PC-9 (cell line): ENCODE results near the gene LRRC28. TPM values are rescaled to one million over a fixed set of nuclear protein-coding genes. Genes with fewer than 3 reads are reported as not detected.

Experiments
- BruUV-seq: library from RNA; stranded (reverse); fragments of 400-500 nt; replicated peaks from 2 replicates; lab custom pipeline; 2021; lab: Mats Ljungman, UMichigan
- CTCF ChIA-PET: fragments of 300-600 bp; sonication (Branson Sonifier 250); formaldehyde crosslinking; loops from one replicate; lab custom pipeline; 2022; ENCODE audit warnings: antibody characterized with exemption; lab: Charles Lee
- POLR2A ChIA-PET: fragments of 300-600 bp; sonication (Branson Sonifier 250); formaldehyde crosslinking; loops from one replicate; lab custom pipeline; 2022; ENCODE audit warnings: antibody characterized with exemption; ENCODE audit not compliant: unreplicated experiment; lab: Charles Lee
- DNase-seq, 2 experiments: peaks; one replicate each; pipeline versions ENCODE4 v3.0.0 to v3.0.0-alpha.2; 2015 to 2022; ENCODE audit warnings: mixed read lengths in 1 of 2
- H2AFZ ChIP-seq: fragments of 200-600 bp; sonication (generic); 2 replicates; pipeline ENCODE4 v1.8.1; 2017; ENCODE audit warnings: antibody characterized with exemption
- H3F3A ChIP-seq: fragments of 200-600 bp; sonication (generic); 2 replicates; pipeline ENCODE4 v1.8.1; 2017; ENCODE audit warnings: antibody characterized with exemption, mild to moderate bottlenecking, low read depth; ENCODE audit not compliant: insufficient read depth
- H3K27ac ChIP-seq: fragments of 200-600 bp; sonication (generic); 2 replicates; pipeline ENCODE4 v1.6.1; 2016; ENCODE audit warnings: mixed run types
- H3K27me3 ChIP-seq: fragments of 200-600 bp; sonication (generic); 2 replicates; pipeline ENCODE4 v1.6.1; 2016; ENCODE audit warnings: low read depth, mixed run types; ENCODE audit not compliant: insufficient read depth
- H3K36me3 ChIP-seq: fragments of 200-600 bp; sonication (generic); 2 replicates; pipeline ENCODE4 v1.6.1; 2016; ENCODE audit warnings: low read depth, mixed run types
- H3K4me1 ChIP-seq: fragments of 200-600 bp; sonication (generic); replicated peaks from 2 replicates; pipeline ENCODE4 v1.6.1; 2016; ENCODE audit warnings: mixed run types; ENCODE audit not compliant: insufficient read depth
- H3K4me2 ChIP-seq: fragments of 200-600 bp; sonication (generic); 2 replicates; pipeline ENCODE4 v1.6.1; 2017; ENCODE audit warnings: mixed run types
- H3K4me3 ChIP-seq: fragments of 200-600 bp; sonication (generic); 2 replicates; pipeline ENCODE4 v1.6.1; 2016; ENCODE audit warnings: mixed run types
- H3K79me2 ChIP-seq: fragments of 200-600 bp; sonication (generic); 2 replicates; pipeline ENCODE4 v1.6.1; 2017; ENCODE audit warnings: low read depth, mixed run types
- H3K9me2 ChIP-seq: fragments of 200-600 bp; sonication (generic); 2 replicates; pipeline ENCODE4 v1.8.1; 2017; ENCODE audit warnings: mild to moderate bottlenecking; ENCODE audit not compliant: insufficient read depth
- H3K9me3 ChIP-seq: fragments of 200-600 bp; sonication (generic); 2 replicates; pipeline ENCODE4 v1.8.1; 2016; ENCODE audit warnings: low read depth; ENCODE audit not compliant: insufficient read depth
- H4K20me1 ChIP-seq: fragments of 200-600 bp; sonication (generic); 2 replicates; pipeline ENCODE4 v1.8.1; 2017; ENCODE audit not compliant: insufficient read depth
- CTCF ChIP-seq: fragments of 200-600 bp; sonication (generic); conservative IDR thresholded peaks from 2 replicates; pipeline ENCODE4 v1.6.1; 2017; ENCODE audit warnings: mixed run types, antibody characterized with exemption, mild to moderate bottlenecking, moderate library complexity
- EZH2 ChIP-seq: fragments of 200-600 bp; sonication (generic); IDR thresholded peaks from 2 replicates; pipeline ENCODE4 v1.8.0; 2017; ENCODE audit warnings: antibody characterized with exemption, low read depth
- intact Hi-C: fragments of 100-400 bp; cut with micrococcal nuclease; formaldehyde crosslinking; loops from one replicate; pipeline ENCODE4 v1.10.0; 2022; ENCODE audit not compliant: unreplicated experiment
- total RNA-seq: library from RNA; stranded (reverse); gene quantifications from 2 replicates; pipeline ENCODE4 v1.2.3, GENCODE V29; 2021

Gene LRRC28
- total RNA-seq, 1 experiment from 2014 or later = 13.5 TPM

GRCh38 chr15:99431661-99432091 lies 180.4 kb downstream of the LRRC28 start:
- Histone ChIP-seq H3F3A (no peaks in the 10 kb centered on the region; the same call in 1 of the 2 replicates), H3K4me2 (no peak overlapping the region), H3K27ac (no peak overlapping the region), H4K20me1 (no peaks in the 10 kb centered on the region), H3K79me2 (no peaks in the 10 kb centered on the region), H3K9me2 (no peaks in the 10 kb centered on the region), H3K4me1 (peaks cover 30% of the 10 kb centered on the region), H2AFZ (no peak overlapping the region), H3K36me3 (no peaks in the 10 kb centered on the region), H3K4me3 (no peak overlapping the region), H3K27me3 (no peaks in the 10 kb centered on the region), H3K9me3 (no peaks in the 10 kb centered on the region)
- TF ChIP-seq CTCF = no peak
- TF ChIP-seq EZH2 = no peak
- no TSS peak for BruUV-seq
- no peak for DNase-seq
- ChIA-PET POLR2A (no interaction called here), CTCF (no interaction called here)
- intact Hi-C loops = no loop called here

GRCh38 chr15:99432271-99433025 lies 181.2 kb downstream of the LRRC28 start:
- Histone ChIP-seq H3F3A (no peaks in the 10 kb centered on the region; the same call in 1 of the 2 replicates), H3K79me2 (no peaks in the 10 kb centered on the region), H3K4me3 (no peak overlapping the region), H4K20me1 (no peaks in the 10 kb centered on the region), H3K4me1 (peaks cover 30% of the 10 kb centered on the region), H2AFZ (no peak overlapping the region), H3K27ac (no peak overlapping the region), H3K9me3 (no peaks in the 10 kb centered on the region), H3K4me2 (no peak overlapping the region), H3K36me3 (no peaks in the 10 kb centered on the region), H3K27me3 (no peaks in the 10 kb centered on the region), H3K9me2 (no peaks in the 10 kb centered on the region)
- POLR2A ChIA-PET = no interaction called here
- BruUV-seq = no TSS peak
- DNase-seq = no peak
- CTCF ChIA-PET = no interaction called here
- TF ChIP-seq EZH2 = no peak
- intact Hi-C loops = no loop called here

- TF ChIP-seq EZH2 (no peak), CTCF (no peak)
- intact Hi-C loops = no loop called here
- Histone ChIP-seq H3K36me3 (no peaks in the 10 kb centered on the region), H3K27ac (no peak overlapping the region), H3K9me3 (no peaks in the 10 kb centered on the region), H2AFZ (no peak overlapping the region), H3K79me2 (no peaks in the 10 kb centered on the region), H3F3A (no peaks in the 10 kb centered on the region; the same call in 1 of the 2 replicates), H3K27me3 (no peaks in the 10 kb centered on the region), H3K4me3 (no peak overlapping the region), H4K20me1 (no peaks in the 10 kb centered on the region), H3K4me1 (peaks cover 30% of the 10 kb centered on the region), H3K9me2 (no peaks in the 10 kb centered on the region), H3K4me2 (no peak overlapping the region)
- no TSS peak for BruUV-seq
- ChIA-PET CTCF (no interaction called here), POLR2A (interaction anchor here (0.8 kb wide), 1 partner anchor 53 kb away, joined by 3 read pairs; no protein-coding TSS in a partner anchor)
- peak in 1 of 2 experiments; percentile 47 for DNase-seq
These were observed 181.9 kb downstream of the LRRC28 start for GRCh38 chr15:99433026-99433756.
